Activated CD4-positive, alpha-beta T cell treated with anti-CD3 and anti-CD28 coated beads for 24 hours (primary cell): Measurements from ENCODE around the gene PEX26.
"Not testable (repeated sequence)": the region's sequence is repeated elsewhere in the genome, so short reads cannot be mapped to it uniquely, and the experiment has no call there.

ENCODE experiments used
- DNase-seq, 2 donors: peaks; one replicate each; pipeline ENCODE4 v3.0.0-alpha.2; 2020; ENCODE audit warnings: low read depth in 2 of 2

PEX26 gene

DNA sequence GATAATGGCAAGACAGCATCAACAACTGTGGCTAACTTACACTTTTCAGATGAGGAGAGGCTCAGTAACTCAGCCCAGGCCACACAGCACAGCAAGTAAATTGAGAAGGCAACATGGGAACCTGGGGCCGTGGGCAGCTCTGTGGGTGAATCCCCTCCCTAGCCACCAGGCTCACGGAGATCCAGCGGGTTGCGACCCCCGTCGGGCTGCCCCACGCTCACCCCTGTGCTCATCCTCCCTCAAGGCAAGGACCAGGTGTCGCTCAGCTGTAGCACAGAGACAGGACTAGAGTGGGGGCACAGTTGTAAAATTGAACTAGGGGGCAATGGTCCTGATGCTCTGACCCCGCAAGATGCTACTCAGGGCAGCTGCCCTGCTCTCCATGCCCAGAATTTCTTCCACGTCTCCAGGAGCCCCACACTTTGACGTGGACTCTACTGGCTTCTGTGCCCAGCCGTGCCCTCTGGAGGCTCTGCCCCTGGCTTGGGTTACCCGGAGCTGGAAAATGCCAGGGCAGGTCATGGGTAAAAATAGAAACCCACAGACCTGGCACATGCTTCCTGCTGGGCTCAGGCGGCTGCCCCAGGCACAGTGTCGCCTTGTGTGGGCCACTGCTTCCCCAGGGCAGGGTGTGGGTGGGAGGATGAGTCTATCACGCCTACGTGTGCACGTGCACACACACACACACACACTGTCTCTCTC lies 41.8 kb downstream of the PEX26 start:
- DNase-seq = no peak

DNA sequence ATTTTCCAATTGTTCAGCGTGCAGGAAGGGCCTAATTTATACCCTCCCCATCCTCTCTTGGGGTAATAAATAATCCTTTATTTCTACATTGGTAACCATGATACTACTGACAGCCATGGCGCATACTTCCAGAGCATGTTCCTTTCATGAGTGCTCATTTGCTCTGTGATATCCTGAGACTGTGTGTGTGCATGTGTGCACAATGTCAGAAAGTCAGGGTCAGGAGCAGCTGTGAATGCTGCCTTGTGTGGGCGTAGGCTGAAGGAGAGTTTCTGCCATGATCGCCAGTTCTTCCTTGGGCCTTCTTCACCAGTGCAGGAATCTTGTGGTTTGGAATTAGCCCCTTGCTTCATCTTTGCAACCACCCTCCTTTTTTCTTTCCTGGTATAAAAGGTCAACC lies 43.1 kb downstream of the PEX26 start:
- DNase-seq = no peak

DNA sequence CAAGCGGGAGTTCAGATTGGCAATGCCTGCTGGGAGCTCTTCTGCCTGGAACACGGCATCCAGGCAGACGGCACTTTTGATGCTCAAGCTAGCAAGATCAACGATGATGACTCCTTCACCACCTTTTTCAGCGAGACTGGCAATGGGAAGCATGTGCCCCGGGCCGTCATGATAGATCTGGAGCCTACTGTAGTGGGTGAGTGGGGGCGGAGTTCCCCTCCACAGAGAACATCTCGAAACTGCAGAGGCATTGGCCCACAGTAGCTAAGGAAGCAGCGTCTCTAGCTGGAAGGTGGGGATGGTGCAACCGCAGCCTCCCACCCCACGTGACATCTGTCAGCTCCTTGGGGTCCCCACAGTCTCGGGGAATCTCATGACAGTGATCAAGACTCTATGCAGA lies 43.7 kb downstream of the PEX26 start:
- DNase-seq = no peak

DNA sequence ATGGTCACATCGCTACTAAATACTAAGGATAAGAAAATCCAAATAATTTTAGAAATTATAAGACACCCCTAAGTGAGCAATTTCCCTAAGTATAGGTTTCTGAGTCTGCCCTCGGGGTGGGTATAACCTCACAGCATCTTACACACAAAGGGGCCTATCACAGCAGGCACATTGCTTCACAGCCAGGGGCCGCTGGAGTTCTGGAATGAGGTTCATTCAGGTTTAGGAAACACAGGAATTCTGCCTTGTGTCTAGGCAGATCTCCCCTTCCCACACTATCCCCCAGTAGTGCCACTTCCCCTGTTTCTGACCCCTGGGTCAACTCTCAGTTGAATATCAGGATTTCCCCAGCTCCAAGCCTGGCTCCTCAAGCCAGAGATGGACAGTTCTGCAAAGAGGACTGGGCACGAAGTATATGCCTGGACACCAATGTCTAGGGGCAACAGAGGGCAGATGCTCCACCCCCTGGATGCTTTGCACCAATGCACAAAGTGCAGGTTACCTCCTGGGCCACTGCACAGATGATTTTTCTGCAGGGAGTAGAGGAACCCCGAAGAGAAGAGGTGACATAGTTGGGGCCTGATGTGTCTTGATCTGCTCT lies 44.3 kb downstream of the PEX26 start:
- no peak for DNase-seq

DNA sequence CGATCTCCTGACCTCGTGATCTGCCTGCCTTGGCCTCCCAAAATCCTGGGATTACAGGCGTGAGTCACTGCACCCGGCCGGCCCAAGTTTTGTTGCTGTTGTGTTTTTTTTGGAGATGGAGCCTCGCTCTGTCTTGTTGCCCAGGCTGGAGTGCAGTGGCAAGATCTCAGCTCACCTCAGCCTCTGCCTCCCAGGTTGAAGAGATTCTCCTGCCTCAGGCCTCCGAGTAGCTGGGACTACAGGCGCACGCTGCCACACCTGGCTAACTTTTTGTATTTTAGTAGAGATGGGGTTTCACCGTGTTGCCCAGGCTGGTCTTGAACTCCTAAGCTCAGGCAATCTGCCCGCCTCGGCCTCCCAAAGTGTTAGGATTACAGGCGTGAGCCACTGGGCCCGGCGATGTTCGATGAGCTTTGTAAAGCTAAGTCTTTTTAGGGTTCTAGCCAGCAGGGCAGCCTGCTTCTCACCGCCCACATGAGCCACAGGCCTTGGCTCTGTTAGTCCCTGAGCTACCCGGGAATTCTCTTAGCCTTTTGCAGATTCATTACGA lies 45.8 kb downstream of the PEX26 start:
- not testable (repeated sequence) for DNase-seq

DNA sequence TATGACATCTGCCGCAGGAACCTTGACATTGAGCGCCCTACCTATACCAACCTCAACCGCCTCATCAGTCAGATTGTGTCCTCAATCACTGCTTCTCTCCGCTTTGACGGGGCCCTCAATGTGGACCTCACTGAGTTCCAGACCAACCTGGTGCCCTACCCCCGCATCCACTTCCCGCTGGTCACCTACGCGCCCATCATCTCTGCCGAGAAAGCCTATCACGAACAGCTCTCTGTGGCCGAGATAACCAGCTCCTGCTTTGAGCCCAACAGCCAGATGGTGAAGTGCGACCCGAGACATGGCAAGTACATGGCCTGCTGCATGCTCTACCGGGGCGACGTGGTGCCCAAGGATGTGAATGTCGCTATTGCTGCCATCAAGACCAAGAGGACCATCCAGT lies 48.8 kb downstream of the PEX26 start:
- DNase-seq = no peak

DNA sequence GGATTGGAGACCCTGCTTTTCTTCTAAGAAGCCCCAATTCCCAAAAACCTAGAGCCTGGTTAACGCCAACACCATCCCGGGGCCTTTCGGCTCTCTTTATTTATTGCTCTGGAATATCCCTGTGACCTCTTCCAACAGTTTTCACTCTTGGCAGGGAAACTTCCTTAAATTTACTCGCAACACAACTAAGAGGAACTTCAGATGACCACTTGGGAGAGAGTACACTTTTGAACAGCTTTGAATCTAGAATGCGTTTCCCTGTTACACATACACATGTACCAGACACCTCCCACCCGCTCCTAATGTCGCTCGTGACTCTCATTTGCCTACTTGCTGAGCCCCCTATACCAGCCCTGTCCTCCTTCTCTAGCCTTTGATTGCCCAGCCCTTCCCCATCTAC lies 52.2 kb downstream of the PEX26 start:
- DNase-seq = no peak

DNA sequence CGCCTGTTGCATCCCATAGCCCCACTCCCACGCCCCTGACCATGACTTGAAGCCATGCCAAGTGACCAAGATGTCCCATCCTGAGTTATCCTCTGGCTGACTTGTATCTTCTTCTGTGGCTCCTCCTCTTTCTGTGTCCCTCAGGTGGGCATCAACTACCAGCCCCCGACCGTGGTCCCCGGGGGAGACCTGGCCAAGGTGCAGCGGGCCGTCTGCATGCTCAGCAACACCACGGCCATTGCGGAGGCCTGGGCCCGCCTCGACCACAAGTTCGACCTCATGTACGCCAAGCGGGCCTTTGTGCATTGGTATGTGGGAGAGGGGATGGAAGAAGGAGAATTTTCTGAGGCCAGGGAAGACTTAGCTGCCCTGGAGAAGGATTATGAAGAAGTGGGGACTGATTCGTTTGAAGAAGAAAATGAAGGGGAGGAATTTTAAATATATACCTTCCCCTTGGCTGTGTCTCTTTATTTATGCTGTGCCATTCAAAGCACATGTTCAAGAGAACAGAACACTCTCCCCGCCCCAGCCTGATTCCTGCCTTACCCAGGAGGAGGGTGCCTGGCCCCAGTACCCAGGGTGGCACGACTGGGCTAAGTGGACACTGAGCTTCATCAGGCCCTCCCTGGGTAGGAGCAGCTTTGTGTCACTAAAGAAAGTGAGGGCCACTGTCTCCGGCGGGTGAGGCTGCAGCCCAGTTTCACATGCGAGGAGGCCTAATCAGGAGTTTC lies 53.1 kb downstream of the PEX26 start:
- DNase-seq = no peak

DNA sequence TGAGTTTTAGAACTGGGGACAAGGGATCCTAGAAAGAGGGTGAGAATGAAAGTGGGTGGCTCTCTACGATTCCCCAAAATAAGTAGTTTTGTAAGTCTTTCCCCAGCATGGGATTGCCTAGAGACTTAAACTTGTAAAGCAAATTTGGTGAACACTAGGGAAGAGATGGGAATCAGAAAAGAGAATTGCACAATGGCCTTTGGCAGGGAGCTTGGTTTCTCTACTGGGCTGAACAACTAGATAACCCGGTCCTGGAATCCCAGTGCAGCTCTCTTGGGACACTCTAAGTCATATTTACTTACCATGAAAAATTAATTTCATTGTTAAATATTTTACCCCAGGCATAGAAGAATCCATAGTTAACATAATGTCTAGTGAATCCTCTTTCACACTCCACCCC lies 55.7 kb downstream of the PEX26 start:
- DNase-seq = no peak

DNA sequence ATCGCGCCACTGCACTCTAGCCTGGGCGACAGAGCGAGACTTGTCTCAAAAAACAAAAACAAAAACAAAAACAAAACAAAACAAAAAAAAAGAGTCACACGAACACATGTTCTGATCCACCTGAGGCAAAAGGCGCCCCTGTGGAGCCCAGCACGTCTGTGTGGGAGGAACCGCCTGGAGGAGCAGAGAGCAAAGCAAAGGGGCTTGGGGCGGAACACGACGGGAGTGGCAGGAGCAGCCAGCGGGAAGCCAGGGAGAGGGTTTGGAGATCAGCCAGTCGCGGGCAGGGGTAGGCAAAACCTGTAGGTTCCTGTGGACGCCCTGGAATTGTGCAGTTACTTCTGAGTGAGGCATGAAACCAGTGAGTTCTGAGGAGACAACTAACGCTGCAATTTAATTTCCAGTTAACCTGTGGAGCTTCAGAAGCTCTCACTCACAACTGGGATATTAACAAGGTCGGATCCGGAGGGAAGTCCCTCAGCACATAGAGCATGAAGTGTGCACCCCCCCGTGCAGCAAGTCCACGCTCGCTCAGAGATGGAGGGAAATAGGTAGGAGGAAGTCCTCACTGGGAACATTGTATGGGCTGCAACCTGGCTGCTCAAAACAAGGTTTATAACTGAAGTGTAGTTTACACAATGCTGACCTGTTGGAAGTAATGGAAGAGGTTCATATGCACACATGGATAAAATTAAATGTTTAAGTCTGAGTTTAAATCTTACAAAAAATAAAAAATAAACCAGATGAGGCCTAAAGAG lies 59.0 kb downstream of the PEX26 start:
- no peak for DNase-seq

DNA sequence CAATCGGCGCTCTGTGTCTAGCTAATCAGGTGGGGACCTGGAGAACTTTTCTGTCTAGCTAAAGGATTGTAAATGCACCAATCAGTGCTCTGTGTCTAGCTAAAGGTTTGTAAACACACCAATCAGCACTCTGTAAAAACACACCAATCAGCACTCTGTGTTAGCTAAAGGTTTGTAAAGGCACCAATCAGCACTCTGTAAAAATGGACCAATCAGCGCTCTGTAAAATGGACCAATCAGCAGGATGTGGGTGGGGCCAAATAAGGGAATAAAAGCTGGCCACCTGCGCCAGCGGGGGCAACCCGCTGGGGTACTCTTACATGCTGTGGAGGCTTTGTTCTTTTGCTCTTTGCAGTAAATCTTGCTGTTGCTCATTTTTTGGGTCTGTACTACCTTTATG lies 63.2 kb downstream of the PEX26 start:
- DNase-seq = not testable (repeated sequence)

DNA sequence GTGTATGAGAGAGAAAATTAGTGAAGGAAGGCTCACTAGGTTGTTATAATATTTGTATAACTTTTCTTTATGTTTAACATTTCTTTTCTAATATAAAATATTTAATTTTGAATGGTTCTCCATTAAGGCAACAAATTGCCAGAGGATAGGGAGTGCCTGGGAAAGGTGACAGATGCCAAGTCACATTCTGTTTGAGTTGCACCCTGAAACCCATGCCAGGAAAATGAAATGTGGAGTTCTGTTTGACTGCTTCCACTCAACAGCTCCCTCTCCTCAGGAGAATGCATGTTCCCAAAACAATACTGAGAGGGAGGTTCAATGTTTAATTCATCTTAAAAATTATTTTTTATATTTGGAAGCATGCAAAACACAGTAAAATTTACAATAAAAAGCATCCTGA lies 66.3 kb downstream of the PEX26 start:
- no peak for DNase-seq

DNA sequence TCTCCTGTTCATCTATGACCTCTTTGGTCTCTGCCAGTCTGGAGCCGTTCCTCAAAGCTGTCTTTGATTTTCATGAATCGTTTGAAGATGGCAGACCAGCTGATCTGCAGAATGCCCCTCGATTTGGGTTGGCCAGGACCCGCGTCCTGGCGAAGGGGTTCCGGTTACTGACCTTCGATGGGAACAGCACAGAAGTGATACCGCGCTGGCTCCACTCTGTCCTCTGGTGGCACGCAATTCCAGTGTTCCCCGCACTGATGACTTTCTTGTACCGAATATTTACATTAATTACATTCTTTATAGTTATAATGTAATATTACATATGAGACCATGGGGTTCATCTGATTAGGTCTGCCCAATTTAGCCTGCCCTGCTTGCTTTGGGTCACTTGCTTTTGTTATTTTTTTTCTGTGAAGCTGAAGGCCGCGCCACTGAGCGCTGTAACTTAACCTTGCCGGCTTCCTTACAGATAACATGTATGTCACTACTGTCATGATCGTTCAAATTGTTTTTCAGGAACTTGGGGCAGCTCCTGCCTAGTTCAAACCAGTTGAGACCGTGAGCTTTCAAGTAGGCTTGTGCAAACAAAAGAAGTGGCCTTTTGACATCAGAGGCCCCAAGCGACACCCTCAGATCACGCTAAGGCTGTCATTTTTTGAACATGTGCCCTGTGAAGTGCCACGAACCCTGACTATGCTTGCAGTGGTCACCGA lies 68.0 kb downstream of the PEX26 start:
- DNase-seq = no peak

DNA sequence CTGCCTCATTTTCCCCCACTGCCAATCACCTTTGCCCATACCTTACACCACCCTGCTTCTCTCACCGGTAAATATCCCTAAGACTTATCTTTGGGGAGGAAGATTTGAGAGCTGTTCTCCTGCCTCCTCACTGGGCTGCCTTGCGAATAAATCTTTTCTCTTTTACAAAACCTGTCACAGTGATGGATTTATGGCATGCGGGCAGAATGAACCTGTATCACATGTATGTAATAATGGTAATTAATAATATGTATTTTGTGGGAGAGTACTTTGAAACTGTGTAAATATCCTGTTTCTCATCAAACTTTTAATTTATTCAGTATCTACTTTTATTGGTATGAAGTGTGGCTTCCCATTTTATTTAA lies 68.6 kb downstream of the PEX26 start:
- no peak for DNase-seq

DNA sequence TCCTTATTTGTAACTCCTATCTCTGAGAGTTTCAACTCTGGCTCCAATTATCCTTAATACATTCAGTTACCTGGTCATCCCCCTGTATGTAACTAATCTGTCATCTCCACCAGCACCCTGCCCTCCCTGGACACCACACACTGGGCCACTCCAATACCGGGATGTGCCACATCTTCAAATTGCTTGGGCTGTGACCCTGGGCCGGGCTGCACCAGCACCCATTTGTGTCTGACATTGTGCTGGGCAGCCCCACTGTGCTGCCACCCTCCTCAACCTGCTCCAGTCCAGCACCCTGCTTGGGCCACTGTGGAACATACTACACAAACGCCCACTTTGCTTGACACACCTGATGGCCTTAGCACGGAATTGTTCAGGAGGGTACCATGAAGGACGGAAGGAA lies 70.0 kb downstream of the PEX26 start:
- no peak for DNase-seq

DNA sequence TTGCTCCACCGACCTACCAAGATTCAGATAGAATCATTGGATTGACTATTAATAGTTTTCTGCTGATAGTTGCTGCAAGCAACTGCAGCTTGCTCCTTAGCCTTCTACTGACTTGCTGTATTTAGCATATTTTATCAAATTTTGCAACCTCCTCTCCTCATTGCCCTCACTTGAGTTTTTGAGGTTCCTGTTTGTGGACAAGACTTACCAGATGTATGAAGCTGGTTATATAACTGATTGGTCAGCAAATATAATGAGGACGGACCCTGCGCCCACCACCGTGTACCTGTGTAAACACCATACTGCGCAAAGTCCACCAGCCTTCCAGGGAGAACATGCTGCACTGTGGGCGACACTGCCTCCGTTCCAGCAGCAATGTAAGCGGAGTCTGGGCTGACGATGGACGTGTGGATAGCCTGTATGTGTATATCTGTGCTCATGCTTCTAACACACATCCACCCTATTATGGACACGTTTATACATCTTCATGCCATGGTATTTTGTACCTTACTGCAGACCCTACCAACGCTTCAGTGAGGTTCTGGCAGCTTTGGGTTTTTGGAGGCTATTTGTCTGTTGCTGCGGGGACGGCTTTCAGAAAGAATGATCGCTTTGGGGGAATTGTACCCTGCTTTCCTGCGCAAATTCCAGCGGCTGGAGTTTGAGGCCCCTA lies 70.6 kb downstream of the PEX26 start:
- no peak for DNase-seq

DNA sequence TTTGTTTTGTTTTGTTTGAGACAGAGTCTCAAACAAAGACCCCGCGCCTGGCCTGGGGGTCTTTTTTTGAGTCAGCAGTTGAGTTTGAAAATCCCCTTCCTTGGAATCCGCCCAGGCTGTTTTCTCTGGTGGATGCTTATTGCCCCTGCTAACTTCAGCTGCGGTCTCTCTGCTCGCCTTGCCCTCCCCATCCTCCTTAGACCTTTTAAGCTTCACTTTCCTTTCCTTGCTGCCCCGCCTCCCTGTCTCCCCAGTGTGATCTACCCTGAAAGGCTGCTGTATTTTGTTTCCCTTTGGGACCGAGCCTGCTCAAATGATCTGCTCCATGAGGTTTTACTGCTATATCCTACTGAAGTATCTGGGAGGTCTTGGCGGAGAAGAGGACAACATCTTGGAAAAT lies 74.7 kb downstream of the PEX26 start:
- peak in 1 of 2 donors; percentile 7 for DNase-seq

DNA sequence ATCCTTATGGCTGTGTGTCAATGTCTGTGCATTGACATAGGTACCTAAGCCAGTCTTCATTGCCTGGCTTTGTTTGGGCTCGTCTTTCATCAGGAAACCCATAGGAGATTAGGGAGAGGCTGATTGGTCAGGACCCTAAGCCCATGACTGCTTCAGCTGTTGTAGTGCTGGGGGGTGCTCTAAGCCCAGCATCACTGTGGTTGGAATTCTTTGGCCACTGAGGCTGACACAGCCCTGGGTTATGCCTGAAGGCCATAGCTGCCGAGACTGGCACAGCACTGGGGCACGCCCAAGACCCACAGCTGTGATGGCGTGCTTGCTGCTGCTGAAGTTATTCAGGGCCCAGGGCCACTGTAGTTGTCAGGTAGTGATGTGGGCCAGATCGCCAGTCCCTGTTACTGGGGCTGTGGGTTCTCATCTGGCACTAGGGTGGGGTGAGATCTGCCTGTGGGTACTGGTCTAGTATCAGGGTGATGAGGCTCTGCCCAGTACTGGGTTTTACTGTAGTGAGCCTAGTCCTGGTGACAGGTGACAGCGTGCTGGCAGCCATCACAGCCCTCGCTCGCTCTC lies 77.1 kb downstream of the PEX26 start:
- DNase-seq = no peak
